ENCODE results near the gene AMY1A.
"Not testable (repeated sequence)": the region's sequence is repeated elsewhere in the genome, so short reads cannot be mapped to it uniquely, and the experiment has no call there.

GRCh38 chr1:103641194-103641593 is 14.4 kb upstream of the AMY1A start:
- not testable (repeated sequence) for TF ChIP-seq CTCF (IDR thresholded peaks at IDR 0.05)
- TF ChIP-seq, protein P1, sequence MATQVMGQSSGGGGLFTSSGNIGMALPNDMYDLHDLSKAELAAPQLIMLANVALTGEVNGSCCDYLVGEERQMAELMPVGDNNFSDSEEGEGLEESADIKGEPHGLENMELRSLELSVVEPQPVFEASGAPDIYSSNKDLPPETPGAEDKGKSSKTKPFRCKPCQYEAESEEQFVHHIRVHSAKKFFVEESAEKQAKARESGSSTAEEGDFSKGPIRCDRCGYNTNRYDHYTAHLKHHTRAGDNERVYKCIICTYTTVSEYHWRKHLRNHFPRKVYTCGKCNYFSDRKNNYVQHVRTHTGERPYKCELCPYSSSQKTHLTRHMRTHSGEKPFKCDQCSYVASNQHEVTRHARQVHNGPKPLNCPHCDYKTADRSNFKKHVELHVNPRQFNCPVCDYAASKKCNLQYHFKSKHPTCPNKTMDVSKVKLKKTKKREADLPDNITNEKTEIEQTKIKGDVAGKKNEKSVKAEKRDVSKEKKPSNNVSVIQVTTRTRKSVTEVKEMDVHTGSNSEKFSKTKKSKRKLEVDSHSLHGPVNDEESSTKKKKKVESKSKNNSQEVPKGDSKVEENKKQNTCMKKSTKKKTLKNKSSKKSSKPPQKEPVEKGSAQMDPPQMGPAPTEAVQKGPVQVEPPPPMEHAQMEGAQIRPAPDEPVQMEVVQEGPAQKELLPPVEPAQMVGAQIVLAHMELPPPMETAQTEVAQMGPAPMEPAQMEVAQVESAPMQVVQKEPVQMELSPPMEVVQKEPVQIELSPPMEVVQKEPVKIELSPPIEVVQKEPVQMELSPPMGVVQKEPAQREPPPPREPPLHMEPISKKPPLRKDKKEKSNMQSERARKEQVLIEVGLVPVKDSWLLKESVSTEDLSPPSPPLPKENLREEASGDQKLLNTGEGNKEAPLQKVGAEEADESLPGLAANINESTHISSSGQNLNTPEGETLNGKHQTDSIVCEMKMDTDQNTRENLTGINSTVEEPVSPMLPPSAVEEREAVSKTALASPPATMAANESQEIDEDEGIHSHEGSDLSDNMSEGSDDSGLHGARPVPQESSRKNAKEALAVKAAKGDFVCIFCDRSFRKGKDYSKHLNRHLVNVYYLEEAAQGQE (IDR thresholded peaks at IDR 0.05; ENCODE audit: insufficient read depth in 1 of 2, low read depth in 2 of 2, low read length in 1 of 2) = not testable (repeated sequence)
